ENCODE measurements around the gene EDA. TPM values are rescaled to one million over a fixed set of nuclear protein-coding genes. Genes with fewer than 3 reads are reported as not detected.
A peak's percentile ranks its signal among the peaks of the same experiment; 100 is the strongest.

Gene EDA
- total RNA-seq, 2 donors from 2014 or later = 59.0 to 70.6 TPM

DNA sequence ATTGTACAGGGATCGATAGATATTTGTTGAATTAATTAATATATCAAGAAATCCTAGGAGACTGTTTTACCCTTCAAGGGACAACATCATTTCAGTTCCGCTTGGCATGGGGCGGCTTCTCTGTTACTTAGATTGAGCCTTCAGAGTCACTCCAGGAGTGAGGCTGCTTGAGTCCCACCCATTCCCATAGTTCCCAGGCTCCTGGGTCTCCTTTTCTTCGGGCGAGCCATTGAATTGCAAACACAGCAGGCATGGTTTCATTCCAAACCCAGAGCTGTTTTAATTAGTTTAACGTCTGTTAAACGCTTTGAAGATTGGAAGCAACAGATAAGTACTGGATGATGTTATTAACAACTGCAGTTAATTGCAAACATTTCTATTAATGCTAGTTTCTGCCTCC is 571 bp upstream of the EDA start:
- Mint-ChIP-seq H3K4me3 (peak overlapping the region; percentile 79), H3K9me3 (peaks cover 36% of the 10 kb centered on the region), H3K4me1 (peaks cover 4% of the 10 kb centered on the region), H3K27me3 (ENCODE audit: insufficient read depth) (peaks cover 3% of the 10 kb centered on the region), H3K27ac (no peak overlapping the region), H3K36me3 (ENCODE audit: low read depth) (no peaks in the 10 kb centered on the region)
- Histone ChIP-seq H3K27me3 (ENCODE audit: control insufficient read depth, insufficient read depth, low read length, poor library complexity, severe bottlenecking) (no peaks in the 10 kb centered on the region), H3K27ac (ENCODE audit: low read depth, low read length) (peak overlapping the region; percentile 32), H3K9ac (ENCODE audit: extremely low read depth, low read length, poor library complexity, severe bottlenecking) (peak overlapping the region; percentile 11), H3K4me1 (ENCODE audit: control insufficient read depth, insufficient read depth, low read length) (no peaks in the 10 kb centered on the region), H3K4me3 (ENCODE audit: low read length) (peak overlapping the region; percentile 78), H3K36me3 (ENCODE audit: control insufficient read depth, insufficient read depth, low read length) (peaks cover 14% of the 10 kb centered on the region), H3K9me3 (ENCODE audit: control insufficient read depth, low read length) (no peaks in the 10 kb centered on the region)
- DNase-seq = peak; percentile 69
- 23 to 60% methylated on average over 1 to 3 of the region's 7 CpGs for WGBS, 2 experiments (ENCODE audit: insufficient coverage in 1 of 2, insufficient read length in 1 of 2)
- TF ChIP-seq, protein P1, sequence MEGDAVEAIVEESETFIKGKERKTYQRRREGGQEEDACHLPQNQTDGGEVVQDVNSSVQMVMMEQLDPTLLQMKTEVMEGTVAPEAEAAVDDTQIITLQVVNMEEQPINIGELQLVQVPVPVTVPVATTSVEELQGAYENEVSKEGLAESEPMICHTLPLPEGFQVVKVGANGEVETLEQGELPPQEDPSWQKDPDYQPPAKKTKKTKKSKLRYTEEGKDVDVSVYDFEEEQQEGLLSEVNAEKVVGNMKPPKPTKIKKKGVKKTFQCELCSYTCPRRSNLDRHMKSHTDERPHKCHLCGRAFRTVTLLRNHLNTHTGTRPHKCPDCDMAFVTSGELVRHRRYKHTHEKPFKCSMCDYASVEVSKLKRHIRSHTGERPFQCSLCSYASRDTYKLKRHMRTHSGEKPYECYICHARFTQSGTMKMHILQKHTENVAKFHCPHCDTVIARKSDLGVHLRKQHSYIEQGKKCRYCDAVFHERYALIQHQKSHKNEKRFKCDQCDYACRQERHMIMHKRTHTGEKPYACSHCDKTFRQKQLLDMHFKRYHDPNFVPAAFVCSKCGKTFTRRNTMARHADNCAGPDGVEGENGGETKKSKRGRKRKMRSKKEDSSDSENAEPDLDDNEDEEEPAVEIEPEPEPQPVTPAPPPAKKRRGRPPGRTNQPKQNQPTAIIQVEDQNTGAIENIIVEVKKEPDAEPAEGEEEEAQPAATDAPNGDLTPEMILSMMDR (conservative IDR thresholded peaks at IDR 0.05) = no peak

DNA sequence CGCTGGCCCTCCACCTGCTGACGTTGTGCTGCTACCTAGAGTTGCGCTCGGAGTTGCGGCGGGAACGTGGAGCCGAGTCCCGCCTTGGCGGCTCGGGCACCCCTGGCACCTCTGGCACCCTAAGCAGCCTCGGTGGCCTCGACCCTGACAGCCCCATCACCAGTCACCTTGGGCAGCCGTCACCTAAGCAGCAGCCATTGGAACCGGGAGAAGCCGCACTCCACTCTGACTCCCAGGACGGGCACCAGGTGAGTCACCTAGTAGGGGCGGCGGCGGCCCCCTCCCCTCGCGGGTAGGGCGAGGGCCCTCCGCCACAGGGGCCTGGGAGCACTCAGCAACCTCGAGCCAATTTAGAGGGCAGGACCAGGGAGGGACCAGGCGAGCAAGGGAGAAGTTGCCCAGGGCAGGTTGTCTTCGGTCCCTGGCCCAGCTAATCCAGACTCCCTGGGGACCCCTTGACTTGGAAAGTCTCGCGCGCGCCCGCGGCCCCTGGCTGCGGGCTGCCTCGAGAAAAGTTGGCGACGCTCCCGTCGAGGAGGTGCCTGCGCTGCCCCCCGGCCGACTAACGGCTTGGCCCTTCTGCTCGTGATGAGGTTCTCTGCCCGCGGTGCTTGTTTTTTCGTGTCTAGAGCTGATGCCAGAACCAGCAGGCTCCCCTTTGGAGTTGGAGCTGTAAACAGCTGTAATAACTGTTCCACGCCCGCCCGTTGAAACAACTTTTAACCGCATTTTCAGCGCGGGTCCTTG is 717 bp downstream of the EDA start:
- Mint-ChIP-seq H3K27me3 (ENCODE audit: insufficient read depth) (peaks cover 3% of the 10 kb centered on the region), H3K9me3 (peaks cover 35% of the 10 kb centered on the region), H3K4me3 (peak overlapping the region; percentile 79), H3K36me3 (ENCODE audit: low read depth) (no peaks in the 10 kb centered on the region), H3K4me1 (peaks cover 2% of the 10 kb centered on the region), H3K27ac (no peak overlapping the region)
- H3K4me3 ChIP-seq (ENCODE audit: low read length) = peak overlapping the region; percentile 96
- no peaks in the 10 kb centered on the region for H3K27me3 ChIP-seq (ENCODE audit: control insufficient read depth, insufficient read depth, low read length, poor library complexity, severe bottlenecking)
- H3K27ac ChIP-seq (ENCODE audit: low read depth, low read length) = no peak overlapping the region
- H3K4me1 ChIP-seq (ENCODE audit: control insufficient read depth, insufficient read depth, low read length) = no peaks in the 10 kb centered on the region
- peak overlapping the region; percentile 60 for H3K9ac ChIP-seq (ENCODE audit: extremely low read depth, low read length, poor library complexity, severe bottlenecking)
- DNase-seq = peak; percentile 68
- H3K9me3 ChIP-seq (ENCODE audit: control insufficient read depth, low read length) = peaks cover 3% of the 10 kb centered on the region
- H3K36me3 ChIP-seq (ENCODE audit: control insufficient read depth, insufficient read depth, low read length) = peaks cover 25% of the 10 kb centered on the region
- 0% methylated on average over 2 to 53 of the region's 53 CpGs for WGBS, 2 experiments (ENCODE audit: insufficient coverage in 1 of 2, insufficient read length in 1 of 2)
- TF ChIP-seq, protein P1 (conservative IDR thresholded peaks at IDR 0.05) = no peak

DNA sequence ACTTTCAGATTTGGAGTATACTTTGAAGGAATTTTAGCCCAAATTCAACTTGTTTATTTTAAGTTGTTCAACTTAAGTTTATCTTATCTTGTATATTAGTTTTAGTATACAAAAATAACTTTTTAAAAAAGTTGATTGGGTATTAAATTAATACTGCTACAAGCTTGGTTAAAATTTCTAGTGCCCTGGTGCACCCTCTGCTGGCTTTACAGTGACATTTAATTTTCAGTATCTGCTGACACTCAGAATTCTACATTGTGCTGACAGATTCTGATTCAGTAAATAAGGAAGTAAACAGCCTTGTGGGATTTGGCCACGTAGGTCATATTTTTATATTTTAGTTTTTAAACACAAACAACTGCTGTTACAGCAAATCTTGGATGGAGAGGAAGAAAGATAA is 2.9 kb downstream of the EDA start:
- peak overlapping the region; percentile 60 for H3K9ac ChIP-seq (ENCODE audit: extremely low read depth, low read length, poor library complexity, severe bottlenecking)
- H3K4me1 Mint-ChIP-seq = peaks cover 2% of the 10 kb centered on the region
- no peaks in the 10 kb centered on the region for H3K27me3 ChIP-seq (ENCODE audit: control insufficient read depth, insufficient read depth, low read length, poor library complexity, severe bottlenecking)
- TF ChIP-seq, protein P1 (conservative IDR thresholded peaks at IDR 0.05) = peak; percentile 74
- peaks cover 42% of the 10 kb centered on the region for H3K9me3 Mint-ChIP-seq
- peaks cover 3% of the 10 kb centered on the region for H3K27me3 Mint-ChIP-seq (ENCODE audit: insufficient read depth)
- peaks cover 12% of the 10 kb centered on the region for H3K36me3 Mint-ChIP-seq (ENCODE audit: low read depth)
- peaks cover 46% of the 10 kb centered on the region for H3K36me3 ChIP-seq (ENCODE audit: control insufficient read depth, insufficient read depth, low read length)
- WGBS, 2 experiments (ENCODE audit: insufficient coverage in 1 of 2, insufficient read length in 1 of 2) = no CpG with 5 or more reads among the region's 1 CpG
- peak overlapping the region; percentile 96 for H3K4me3 ChIP-seq (ENCODE audit: low read length)
- peak overlapping the region; percentile 79 for H3K4me3 Mint-ChIP-seq
- no peak overlapping the region for H3K27ac Mint-ChIP-seq
- H3K27ac ChIP-seq (ENCODE audit: low read depth, low read length) = no peak overlapping the region
- no peak for DNase-seq
- no peaks in the 10 kb centered on the region for H3K4me1 ChIP-seq (ENCODE audit: control insufficient read depth, insufficient read depth, low read length)
- peaks cover 25% of the 10 kb centered on the region for H3K9me3 ChIP-seq (ENCODE audit: control insufficient read depth, low read length)
